HEK293 (cell line): ENCODE measurements around the gene TMEM252.

Experiments used
- CTCF ChIA-PET: fragments of 350-600 bp; formaldehyde crosslinking; extraction: SDS; loops from one replicate; lab custom pipeline; 2021; ENCODE audit warnings: antibody characterized with exemption; lab: Yijun Ruan, JAX
- POLR2A ChIA-PET: fragments of 300-600 bp; formaldehyde crosslinking; extraction: SDS; loops from one replicate; lab custom pipeline; 2020; ENCODE audit warnings: antibody characterized with exemption, inconsistent platforms; lab: Yijun Ruan, JAX
- H3K27ac ChIP-seq: fragments of 200-500 bp; sonication (Bioruptor generic); 2 replicates; pipeline ENCODE4 v1.5.1; 2014; ENCODE audit warnings: low read depth, low read length, control low read depth, inconsistent platforms; ENCODE audit errors: extremely low read depth
- H3K36me3 ChIP-seq, 2 experiments: fragments of 200-500 bp in 1 of 2; sonication (Bioruptor generic) in 1 of 2; 1 replicate in 1 of 2; 2 replicates in 1 of 2; pipeline ENCODE4 v1.5.1; 2014 to 2017; ENCODE audit warnings: inconsistent platforms in 2 of 2, low read length in 2 of 2; ENCODE audit not compliant: control insufficient read depth in 2 of 2, insufficient read depth in 1 of 2
- H3K4me1 ChIP-seq: fragments of 200-500 bp; sonication (Bioruptor generic); 2 replicates; pipeline ENCODE4 v1.5.1; 2014; ENCODE audit warnings: mild to moderate bottlenecking, low read length, inconsistent platforms; ENCODE audit not compliant: control insufficient read depth, insufficient read depth
- H3K4me3 ChIP-seq: 2 replicates; pipeline ENCODE4 v1.5.1; 2011; ENCODE audit warnings: low read depth, mild to moderate bottlenecking, control low read depth, low read length, moderate library complexity
- H3K9me3 ChIP-seq: fragments of 200-500 bp; sonication (Bioruptor generic); 2 replicates; pipeline ENCODE4 v1.5.1; 2014; ENCODE audit warnings: low read depth, low read length, inconsistent platforms; ENCODE audit not compliant: control insufficient read depth, insufficient read depth
- AEBP2 ChIP-seq: fragments of 450-650 bp; formaldehyde crosslinking; IDR thresholded peaks from 2 replicates; pipeline ENCODE4 v1.5.1; 2016; ENCODE audit warnings: missing biosample characterization, missing genetic modification characterization, borderline replicate concordance
- HOXA7 ChIP-seq: sonication (generic); formaldehyde crosslinking; IDR thresholded peaks from 2 replicates; pipeline ENCODE4 v1.8.1; 2022; ENCODE audit warnings: missing genetic modification reagents, borderline replicate concordance
- OSR2 ChIP-seq: fragments of 450-650 bp; formaldehyde crosslinking; IDR thresholded peaks from 2 replicates; pipeline ENCODE4 v1.5.1; 2016; ENCODE audit warnings: missing biosample characterization, missing genetic modification characterization
- PRDM1 ChIP-seq: fragments of 450-650 bp; formaldehyde crosslinking; IDR thresholded peaks from 2 replicates; pipeline ENCODE4; 2016; ENCODE audit warnings: missing biosample characterization, missing genetic modification characterization
- TCF7L2 ChIP-seq: IDR thresholded peaks from 2 replicates; pipeline ENCODE4 v1.6.1; 2011; ENCODE audit warnings: low read depth, mild to moderate bottlenecking, inconsistent platforms, low read length, moderate library complexity, borderline replicate concordance
- TRIM28 ChIP-seq: IDR thresholded peaks from 2 replicates; pipeline ENCODE4 v1.6.1; 2011; ENCODE audit warnings: low read length, control low read depth, borderline replicate concordance
- ZBTB1 ChIP-seq: fragments of 450-650 bp; formaldehyde crosslinking; IDR thresholded peaks from 2 replicates; pipeline ENCODE4 v1.5.1; 2016; ENCODE audit warnings: missing biosample characterization, missing genetic modification characterization
- ZEB2 ChIP-seq: fragments of 450-650 bp; formaldehyde crosslinking; IDR thresholded peaks from 2 replicates; pipeline ENCODE4 v1.5.1; 2016; ENCODE audit warnings: missing biosample characterization, missing genetic modification characterization
- ZFP3 ChIP-seq: fragments of 450-650 bp; formaldehyde crosslinking; IDR thresholded peaks from 2 replicates; pipeline ENCODE4 v1.5.1; 2016; ENCODE audit warnings: low read depth, missing biosample characterization, missing genetic modification characterization
- ZNF248 ChIP-seq: fragments of 450-650 bp; formaldehyde crosslinking; IDR thresholded peaks from 2 replicates; pipeline ENCODE4 v1.5.1; 2017; ENCODE audit warnings: missing biosample characterization, missing genetic modification characterization
- ZNF362 ChIP-seq: fragments of 450-650 bp; formaldehyde crosslinking; IDR thresholded peaks from 2 replicates; pipeline ENCODE4 v1.5.1; 2016; ENCODE audit warnings: missing biosample characterization, missing genetic modification characterization
- ZNF426 ChIP-seq: fragments of 450-650 bp; formaldehyde crosslinking; IDR thresholded peaks from 2 replicates; pipeline ENCODE4 v1.5.1; 2017; ENCODE audit warnings: missing biosample characterization, missing genetic modification characterization, mild to moderate bottlenecking, inconsistent platforms, moderate library complexity
- ZNF433 ChIP-seq: fragments of 450-650 bp; formaldehyde crosslinking; IDR thresholded peaks from 2 replicates; pipeline ENCODE4 v1.5.1; 2016; ENCODE audit warnings: missing biosample characterization, missing genetic modification characterization, low read depth
- ZNF501 ChIP-seq: fragments of 450-650 bp; formaldehyde crosslinking; IDR thresholded peaks from 2 replicates; pipeline ENCODE4 v1.5.1; 2016; ENCODE audit warnings: missing biosample characterization, missing genetic modification characterization
- ZNF514 ChIP-seq: fragments of 450-650 bp; formaldehyde crosslinking; IDR thresholded peaks from 2 replicates; pipeline ENCODE4 v1.5.1; 2016; ENCODE audit warnings: missing biosample characterization, missing genetic modification characterization
- ZNF561 ChIP-seq: fragments of 450-650 bp; IDR thresholded peaks from 2 replicates; pipeline ENCODE4 v1.5.1; 2018; ENCODE audit warnings: missing biosample characterization, missing genetic modification characterization, borderline replicate concordance
- ZNF629 ChIP-seq: fragments of 450-650 bp; formaldehyde crosslinking; IDR thresholded peaks from 2 replicates; pipeline ENCODE4 v1.5.1; 2017; ENCODE audit warnings: missing biosample characterization, missing genetic modification characterization
- ZNF792 ChIP-seq: fragments of 450-650 bp; formaldehyde crosslinking; IDR thresholded peaks from 2 replicates; pipeline ENCODE4 v1.5.1; 2016; ENCODE audit warnings: missing biosample characterization, missing genetic modification characterization

TMEM252 gene

GRCh38 chr9:68489646-68490045, 51.0 kb downstream of the TMEM252 start (continued):
- no peak for TF ChIP-seq AEBP2

GRCh38 chr9:68488126-68488525, 52.6 kb downstream of the TMEM252 start:
- POLR2A ChIA-PET = interaction anchor here (0.5 kb wide), 1 partner anchor 357 kb away, joined by 3 read pairs; no protein-coding TSS in a partner anchor
- CTCF ChIA-PET = no interaction called here
- Histone ChIP-seq H3K36me3 (no peaks in the 10 kb centered on the region), H3K9me3 (no peaks in the 10 kb centered on the region), H3K4me3 (no peak overlapping the region), H3K4me1 (no peaks in the 10 kb centered on the region), H3K27ac (no peak overlapping the region)
- TF ChIP-seq ZNF561 = no peak
- no peak for TF ChIP-seq ZNF433 (tag by site-specific recombination)
- TF ChIP-seq HOXA7 (CRISPR knock-in tag) = no peak
- no peak for TF ChIP-seq ZBTB1 (tag by site-specific recombination)
- no peak for TF ChIP-seq TCF7L2
- TF ChIP-seq ZNF426 (tag by site-specific recombination) = no peak
- TF ChIP-seq PRDM1 (tag by site-specific recombination) = no peak
- no peak for TF ChIP-seq ZNF501
- TF ChIP-seq ZNF629 = no peak
- TF ChIP-seq OSR2 = no peak
- TF ChIP-seq TRIM28 = no peak
- no peak for TF ChIP-seq ZNF362
- no peak for TF ChIP-seq ZNF514 (tag by site-specific recombination)
- TF ChIP-seq ZFP3 = no peak
- TF ChIP-seq ZEB2 (tag by site-specific recombination) = no peak
- no peak for TF ChIP-seq ZNF792
- TF ChIP-seq ZNF248 = no peak
